NCI-H2227 treated with DMSO at 0.1 percent for 48 hours (cell line): ENCODE data around the gene NIPAL1.

ENCODE experiments used
- DNase-seq: peaks from one replicate; lab custom pipeline; 2025; lab: John Stamatoyannopoulos, UW

The NIPAL1 gene

DNA sequence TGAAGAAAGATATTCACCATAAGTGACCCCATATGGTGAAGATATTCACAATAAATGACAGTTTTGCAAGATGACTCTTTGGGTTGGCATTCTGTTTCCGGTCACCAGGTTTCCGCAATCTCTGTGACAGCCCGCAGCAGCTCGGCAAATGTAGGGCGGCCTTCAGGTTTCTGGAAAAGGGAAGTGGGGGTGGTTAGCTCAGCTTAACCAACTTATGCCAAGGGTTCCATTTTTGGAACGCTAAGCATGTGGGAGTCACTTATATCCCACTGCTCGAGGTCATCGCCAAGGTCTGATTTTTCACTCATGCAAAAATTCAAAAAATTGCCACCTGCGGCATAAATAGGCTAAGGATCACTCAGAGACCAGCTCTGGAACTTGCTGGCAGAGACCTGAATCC, 51.0 kb downstream of the NIPAL1 start:
- DNase-seq = no peak

DNA sequence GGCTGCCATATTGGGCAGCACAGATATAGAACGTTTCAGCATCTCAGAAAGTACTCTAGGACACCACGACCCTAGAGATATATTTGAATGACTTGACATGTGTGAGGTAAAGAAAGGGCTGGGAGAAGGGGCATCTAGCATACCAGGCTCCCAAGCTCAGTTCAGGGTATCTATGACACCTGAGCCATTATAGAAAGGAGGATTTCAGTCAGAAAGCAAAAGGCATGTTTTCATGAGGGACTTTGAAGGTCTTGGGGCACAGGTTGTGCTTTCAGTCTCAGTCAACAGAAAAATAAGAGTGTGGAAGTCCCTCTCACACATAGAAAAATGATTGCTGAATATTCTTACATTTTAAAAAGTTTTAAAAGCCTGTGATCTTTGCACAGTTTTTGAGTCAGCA, 51.6 kb downstream of the NIPAL1 start:
- DNase-seq = no peak

DNA sequence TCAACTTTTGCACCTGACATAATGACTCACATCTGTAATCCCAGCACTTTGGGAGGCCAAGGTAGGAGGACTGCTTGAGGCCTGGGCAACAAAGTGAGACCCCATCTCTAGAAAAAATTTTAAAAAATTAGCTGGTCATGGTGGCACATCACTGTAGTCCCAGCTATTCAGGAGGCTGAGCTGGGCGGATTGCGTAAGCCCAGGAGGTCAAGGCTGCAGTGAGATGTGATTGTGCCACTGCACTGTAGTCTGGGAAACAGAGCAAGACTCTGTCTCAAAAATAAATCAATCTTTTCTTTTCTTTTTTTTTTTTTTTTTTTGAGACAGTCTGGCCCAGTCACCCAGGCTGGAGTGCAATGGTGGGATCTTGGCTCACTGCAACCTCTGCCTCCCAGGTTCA, 52.5 kb downstream of the NIPAL1 start:
- no peak for DNase-seq

DNA sequence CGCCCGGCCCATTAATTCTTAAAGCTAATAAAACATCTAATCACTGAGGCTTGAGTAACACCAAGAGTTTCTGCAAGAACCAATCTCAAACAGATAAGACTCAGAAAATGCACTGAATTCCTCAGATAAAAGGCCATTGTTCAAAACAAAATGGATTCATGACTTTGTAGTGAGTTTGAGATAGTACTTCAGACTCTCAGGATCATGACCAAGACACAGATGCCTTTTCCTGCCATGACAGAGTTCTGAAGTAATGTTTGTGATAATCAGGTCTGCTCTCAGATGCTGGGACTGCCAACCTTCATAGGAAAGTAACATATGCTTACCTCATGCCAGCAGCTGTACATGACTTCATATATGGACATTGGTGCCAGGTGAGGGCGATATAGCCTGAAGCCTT, 54.6 kb downstream of the NIPAL1 start:
- DNase-seq = no peak

DNA sequence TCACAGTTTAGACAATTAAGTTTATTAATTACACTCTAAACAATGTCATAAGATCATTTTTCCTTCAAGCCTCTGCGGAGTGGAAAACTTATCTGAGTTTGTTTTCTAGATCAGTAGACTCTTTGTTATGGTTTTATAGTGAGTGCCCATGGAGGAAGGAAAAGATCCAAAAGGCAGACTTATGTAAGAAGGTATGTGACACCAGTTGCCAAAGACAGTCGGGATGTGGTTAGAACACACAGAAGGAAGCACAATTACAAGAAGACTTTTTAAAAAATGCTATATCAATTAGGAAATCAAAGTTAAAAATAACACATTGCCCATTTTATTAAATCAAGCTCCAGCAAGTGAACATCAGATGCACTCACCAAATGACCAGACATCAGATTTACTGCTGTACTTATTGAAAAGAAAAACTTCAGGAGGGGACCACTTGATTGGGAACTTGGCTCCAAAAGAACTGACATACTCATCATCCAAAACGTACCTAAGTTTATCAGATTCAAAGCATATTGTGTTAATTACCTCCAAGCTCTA, 57.1 kb downstream of the NIPAL1 start:
- DNase-seq = no peak

DNA sequence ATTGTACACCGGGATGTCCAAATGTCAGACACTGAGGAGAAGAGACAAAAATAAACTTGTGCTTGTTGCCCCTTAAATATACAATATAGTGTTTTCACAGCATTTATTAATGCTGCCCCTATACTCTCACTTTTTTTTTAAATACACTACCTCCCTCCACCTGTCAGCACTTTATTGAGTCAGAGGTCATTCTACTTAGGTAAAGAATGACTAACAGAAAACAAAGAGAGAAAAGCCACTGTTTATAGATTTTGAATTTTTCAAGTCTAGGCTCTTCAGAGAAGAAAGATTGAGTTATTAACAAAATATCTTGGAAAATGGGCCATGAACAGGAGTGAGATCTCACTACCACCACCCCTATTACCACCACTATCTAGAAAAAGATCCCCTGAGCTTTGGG, 58.1 kb downstream of the NIPAL1 start:
- DNase-seq = no peak

DNA sequence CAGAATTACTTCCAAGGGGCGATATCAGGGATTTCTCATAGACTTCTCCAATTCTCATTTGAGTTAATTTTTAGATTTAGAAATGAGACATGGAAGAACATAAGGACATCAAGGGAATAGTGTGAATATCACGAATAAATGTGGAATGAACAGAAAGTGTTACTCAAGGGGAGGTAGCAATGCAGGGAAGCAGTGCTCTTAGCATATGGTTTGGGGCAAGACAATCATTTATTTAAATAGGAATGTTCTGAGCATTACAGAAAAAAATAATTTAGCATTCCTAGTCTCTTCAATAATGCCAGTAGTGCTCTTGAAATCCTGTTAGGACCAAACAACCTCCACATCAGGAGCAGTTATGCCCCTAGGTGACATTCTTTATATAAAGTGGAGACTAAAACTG, 61.9 kb downstream of the NIPAL1 start:
- DNase-seq = no peak

DNA sequence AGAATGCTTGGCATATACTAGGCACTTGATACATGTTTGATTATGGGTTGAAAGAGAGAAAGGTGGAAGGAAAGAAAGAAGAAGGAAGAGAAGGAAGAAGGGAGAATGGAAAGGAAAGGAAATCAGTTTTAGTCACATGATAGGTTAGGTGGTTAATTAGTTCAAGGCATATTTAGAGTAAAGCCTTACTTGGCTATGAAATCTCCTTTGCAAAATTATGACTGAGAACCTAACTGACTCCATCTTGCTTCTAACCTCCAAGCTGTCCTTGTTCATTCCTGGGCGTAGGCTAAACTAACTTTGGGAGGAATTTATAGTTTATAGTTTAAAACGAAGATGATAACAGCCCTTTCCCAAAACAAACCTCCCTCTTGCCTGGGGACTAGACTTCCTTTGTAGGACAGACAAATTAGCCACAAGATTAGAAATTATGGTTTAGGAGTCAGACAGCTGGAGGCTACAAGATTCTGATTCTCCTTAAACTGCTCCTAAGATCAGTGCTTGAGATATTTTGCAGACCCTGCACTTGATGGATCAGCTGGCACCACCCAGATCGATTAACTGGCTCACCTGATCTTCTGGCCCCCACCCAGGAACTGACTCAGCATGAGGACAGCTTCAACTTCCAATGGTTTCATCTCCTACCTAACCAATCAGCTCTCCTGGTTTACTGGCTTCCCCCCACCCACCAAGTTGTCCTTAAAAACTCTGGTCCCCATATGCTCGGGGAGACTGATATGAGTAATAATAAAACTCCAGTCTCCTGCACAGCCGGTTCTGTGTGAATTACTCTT, 62.5 kb downstream of the NIPAL1 start:
- no peak for DNase-seq

DNA sequence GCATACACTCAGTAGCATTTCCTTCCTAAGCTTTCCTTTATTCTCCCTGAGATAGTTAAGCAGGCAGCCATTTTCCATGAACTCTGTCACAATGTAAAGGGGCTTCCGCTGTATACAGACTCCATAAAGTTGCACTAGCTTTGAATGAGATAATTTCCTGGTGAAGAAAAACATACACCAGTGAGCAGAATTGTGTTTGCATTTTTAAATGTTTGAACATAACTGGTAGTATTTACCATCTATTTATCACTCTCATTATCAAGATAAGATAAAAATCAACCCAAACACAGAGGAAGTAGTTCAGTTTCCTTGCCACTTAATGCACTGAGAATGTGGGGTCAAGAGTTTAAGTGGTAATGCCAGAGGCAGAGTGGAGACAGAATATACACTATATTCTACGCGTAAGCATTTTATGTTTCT, 63.4 kb downstream of the NIPAL1 start:
- no peak for DNase-seq

DNA sequence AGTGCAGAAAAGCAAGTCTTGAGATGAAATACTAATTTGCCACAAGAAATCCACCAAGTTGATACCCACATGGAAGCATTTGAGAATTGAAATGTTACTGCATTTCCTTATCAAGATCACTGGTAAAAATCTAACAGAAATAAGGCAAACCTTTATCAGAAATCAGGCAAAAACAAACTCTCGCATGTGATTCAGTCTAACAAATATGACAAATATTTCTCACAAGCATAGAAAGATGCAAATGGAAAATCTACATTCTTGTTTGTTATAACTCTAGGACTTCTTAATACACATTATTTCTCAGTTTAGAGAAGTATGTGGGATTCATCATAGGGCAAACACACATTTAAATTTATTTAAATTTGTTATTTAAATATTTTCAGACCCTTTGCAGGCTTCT, 64.6 kb downstream of the NIPAL1 start:
- DNase-seq = no peak

DNA sequence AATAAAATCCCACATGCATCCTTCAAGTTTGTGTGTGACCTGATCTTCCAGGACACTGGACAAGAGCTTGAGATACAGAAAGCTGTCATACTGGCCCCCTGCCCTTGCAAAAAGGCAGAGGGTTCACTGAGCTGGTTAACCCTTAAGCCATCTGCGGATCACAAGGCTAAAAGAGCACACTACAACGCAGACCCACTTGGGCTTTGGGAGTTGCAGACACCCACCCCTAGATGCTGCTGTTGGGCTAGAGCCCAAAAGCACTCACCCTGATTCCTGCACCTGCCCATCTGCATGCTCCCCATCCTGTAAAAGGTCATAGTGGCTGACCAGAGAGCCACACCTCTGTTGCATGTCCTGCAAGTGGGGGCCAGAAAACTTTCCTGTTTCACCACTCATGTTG, 66.4 kb downstream of the NIPAL1 start:
- no peak for DNase-seq

DNA sequence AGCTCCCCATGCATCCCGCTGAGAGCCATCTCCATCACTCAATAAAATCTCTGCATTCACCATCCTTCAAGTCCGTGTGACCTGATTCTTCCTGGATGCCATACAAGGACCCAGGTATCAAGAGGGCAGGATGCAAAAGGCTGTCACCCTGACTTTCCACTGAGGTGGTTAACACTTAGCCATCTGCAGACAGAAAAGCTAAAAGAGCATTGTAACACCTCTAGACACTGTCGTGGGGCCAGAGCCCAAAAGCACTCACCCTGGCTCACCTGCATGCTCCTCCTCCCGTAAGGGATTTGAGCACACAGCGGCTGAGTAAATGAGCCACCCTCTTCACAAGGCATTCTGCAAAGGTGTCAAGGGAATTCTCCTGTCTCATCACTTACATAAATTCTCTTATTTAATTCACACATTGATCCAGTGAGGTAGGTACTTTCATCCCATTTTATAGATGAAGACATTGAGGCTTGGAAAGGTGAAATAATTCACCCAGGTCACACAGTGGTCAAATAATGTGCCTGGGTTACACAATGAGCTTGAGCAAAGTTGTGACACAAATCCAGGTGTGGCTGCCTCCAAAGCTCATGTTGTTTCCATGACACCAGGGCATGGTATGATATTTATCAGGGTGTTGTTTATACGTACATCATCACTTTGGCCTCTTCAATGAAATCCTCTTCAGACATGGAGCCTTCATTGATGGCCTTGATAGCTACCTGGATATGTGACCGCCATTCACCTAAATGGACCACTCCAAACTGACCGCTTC, 69.4 kb downstream of the NIPAL1 start:
- no peak for DNase-seq
